WTC11 (cell line): ENCODE measurements around the gene VDAC1.

ENCODE experiments used
- CBFB ChIP-seq: sonication (generic); formaldehyde crosslinking; IDR thresholded peaks from 2 replicates; pipeline ENCODE4 v1.8.1; 2022; ENCODE audit warnings: mild to moderate bottlenecking, low read depth, missing genetic modification reagents
- CREB1 ChIP-seq: sonication (generic); formaldehyde crosslinking; IDR thresholded peaks from 2 replicates; pipeline ENCODE4 v1.8.0; 2023; ENCODE audit warnings: mild to moderate bottlenecking, missing genetic modification reagents
- CTCF ChIP-seq: fragments of 200-600 bp; IDR thresholded peaks from 2 replicates; pipeline ENCODE4 v1.8.0; 2022; ENCODE audit warnings: antibody characterized with exemption
- ETV6 ChIP-seq: sonication (generic); formaldehyde crosslinking; IDR thresholded peaks from 2 replicates; pipeline ENCODE4 v1.8.1; 2022; ENCODE audit warnings: mild to moderate bottlenecking, missing genetic modification reagents
- HMGA2 ChIP-seq: fragments of 250-450 bp; sonication (Bioruptor Pico); IDR thresholded peaks from 2 replicates; pipeline ENCODE4 v1.4.0; 2021; ENCODE audit warnings: mild to moderate bottlenecking, moderate library complexity
- MXD4 ChIP-seq: fragments of 250-450 bp; sonication (Bioruptor Pico); IDR thresholded peaks from 2 replicates; pipeline ENCODE4 v1.8.0; 2021; ENCODE audit warnings: mild to moderate bottlenecking, moderate library complexity, borderline replicate concordance
- MYBL2 ChIP-seq: sonication (generic); formaldehyde crosslinking; IDR thresholded peaks from 2 replicates; pipeline ENCODE4 v1.8.1; 2023; ENCODE audit warnings: mild to moderate bottlenecking, moderate library complexity, missing genetic modification reagents
- NFYB ChIP-seq: sonication (generic); formaldehyde crosslinking; conservative IDR thresholded peaks from 2 replicates; pipeline ENCODE4 v1.8.0; 2022; ENCODE audit warnings: low read depth, missing genetic modification reagents
- NR3C1 ChIP-seq: sonication (generic); formaldehyde crosslinking; conservative IDR thresholded peaks from 2 replicates; pipeline ENCODE4 v1.8.1; 2023; ENCODE audit warnings: low read depth, mild to moderate bottlenecking, missing genetic modification reagents
- SP1 ChIP-seq: sonication (generic); formaldehyde crosslinking; conservative IDR thresholded peaks from 2 replicates; pipeline ENCODE4 v1.8.1; 2022; ENCODE audit warnings: missing genetic modification reagents
- USF2 ChIP-seq: sonication (generic); formaldehyde crosslinking; IDR thresholded peaks from 2 replicates; pipeline ENCODE4 v1.8.1; 2023; ENCODE audit warnings: mild to moderate bottlenecking, missing genetic modification reagents, moderate library complexity
- ZNF263 ChIP-seq: sonication (generic); formaldehyde crosslinking; IDR thresholded peaks from 2 replicates; pipeline ENCODE4 v1.8.1; 2022; ENCODE audit warnings: low read depth, mild to moderate bottlenecking, moderate library complexity, missing genetic modification reagents
- ZNF512 ChIP-seq: sonication (generic); formaldehyde crosslinking; IDR thresholded peaks from 2 replicates; pipeline ENCODE4 v1.8.1; 2022; ENCODE audit warnings: missing genetic modification reagents, borderline replicate concordance
- TF ChIP-seq, protein P1 (sequence below): sonication (generic); formaldehyde crosslinking; IDR thresholded peaks from 2 replicates; pipeline ENCODE4 v1.8.0; 2022; ENCODE audit warnings: mild to moderate bottlenecking, missing genetic modification reagents

- TF ChIP-seq NFYB (CRISPR knock-in tag) (no peak), CTCF (no peak), ETV6 (CRISPR knock-in tag) (no peak), USF2 (no peak), ZNF263 (CRISPR knock-in tag) (no peak), ZNF512 (no peak), CBFB (CRISPR knock-in tag) (no peak), MXD4 (no peak), MYBL2 (no peak), CREB1 (CRISPR knock-in tag) (no peak), NR3C1 (CRISPR knock-in tag) (no peak), SP1 (CRISPR knock-in tag) (no peak), HMGA2 (no peak)
- TF ChIP-seq, protein P1, sequence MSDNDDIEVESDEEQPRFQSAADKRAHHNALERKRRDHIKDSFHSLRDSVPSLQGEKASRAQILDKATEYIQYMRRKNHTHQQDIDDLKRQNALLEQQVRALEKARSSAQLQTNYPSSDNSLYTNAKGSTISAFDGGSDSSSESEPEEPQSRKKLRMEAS (CRISPR knock-in tag) = 0 out of 2 replicates have a peak, but pooled peaks have one; percentile 16
Measured at GRCh38 chr5:134005417-134006061, 764 bp upstream of the VDAC1 start.
